Loucy (cell line): ENCODE measurements around the gene GAS6.

Experiments
- CTCF ChIP-seq: fragments of 200-600 bp; sonication (generic); conservative IDR thresholded peaks from 2 replicates; pipeline ENCODE4 v1.5.1; 2014; ENCODE audit warnings: mild to moderate bottlenecking, antibody characterized with exemption, low read length
- EZH2phosphoT487 ChIP-seq: fragments of 200-600 bp; IDR thresholded peaks from 2 replicates; pipeline ENCODE4 v1.6.1; 2018; ENCODE audit warnings: antibody characterized with exemption, mild to moderate bottlenecking, moderate library complexity, borderline replicate concordance

GRCh38 chr13:113843063-113843654 lies 20.7 kb downstream of the GAS6 start:
- TF ChIP-seq CTCF (no peak), EZH2phosphoT487 (no peak)
